Fibroblast of pulmonary artery (primary cell): ENCODE results near the gene UBL3.

ENCODE experiments used
- DNase-seq: peaks from one replicate; pipeline ENCODE4 v3.0.0-alpha.2; 2010; ENCODE audit warnings: low read depth
- H3K4me3 ChIP-seq: replicated peaks from 2 replicates; pipeline ENCODE4 v1.5.1; 2011; ENCODE audit warnings: low read depth, mild to moderate bottlenecking, control low read depth, low read length, moderate library complexity
- CTCF ChIP-seq: IDR thresholded peaks from 2 replicates; pipeline ENCODE4 v1.5.1; 2011; ENCODE audit warnings: mild to moderate bottlenecking, control low read depth, low read length, inconsistent platforms; ENCODE audit errors: missing control alignments

The UBL3 gene

GRCh38 chr13:29722415-29722814 lies 128.0 kb downstream of the UBL3 start:
- H3K4me3 ChIP-seq = no peak overlapping the region
- TF ChIP-seq CTCF = no peak
- no peak for DNase-seq

GRCh38 chr13:29721766-29722165 lies 128.7 kb downstream of the UBL3 start:
- DNase-seq = no peak
- no peak overlapping the region for H3K4me3 ChIP-seq
- TF ChIP-seq CTCF = no peak

DNA sequence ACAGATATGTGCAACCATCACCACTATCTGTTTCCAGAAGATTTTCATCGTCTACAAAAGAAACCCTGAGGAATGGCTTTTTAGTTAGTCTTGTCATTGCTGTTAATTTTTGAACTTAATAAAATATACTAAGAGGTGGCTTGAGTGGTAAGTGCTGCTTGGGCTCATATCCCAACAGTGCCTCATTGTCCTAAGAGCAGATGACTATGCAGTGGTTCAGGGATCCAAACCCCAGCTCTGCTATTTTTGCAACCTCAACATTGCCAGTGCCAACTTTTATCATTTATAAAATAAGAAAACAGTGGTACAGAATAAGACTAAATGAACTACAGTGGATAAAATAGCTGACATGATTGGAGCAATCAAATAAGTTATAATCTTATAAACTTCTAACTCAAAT lies 131.7 kb downstream of the UBL3 start:
- H3K4me3 ChIP-seq = no peak overlapping the region
- no peak for TF ChIP-seq CTCF
- DNase-seq = no peak

DNA sequence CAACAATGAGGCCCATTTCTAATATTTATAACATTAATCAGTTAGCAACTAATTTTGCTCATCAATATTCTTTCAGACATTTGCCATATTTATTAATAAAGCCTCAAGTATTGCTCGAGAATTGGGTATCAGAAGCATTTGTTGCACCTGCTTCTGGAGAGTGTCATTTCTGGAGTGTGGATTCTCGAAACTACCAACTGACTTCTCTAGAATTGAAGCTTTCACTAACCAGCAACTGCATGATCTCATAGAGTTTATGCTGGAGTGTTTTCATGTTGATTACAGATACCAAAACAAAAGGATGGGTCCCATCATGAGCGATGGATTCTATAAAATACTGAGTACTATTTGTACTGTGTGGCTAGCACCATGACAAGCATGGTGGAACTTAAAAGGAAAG lies 133.9 kb downstream of the UBL3 start:
- no peak for TF ChIP-seq CTCF
- DNase-seq = no peak
- no peak overlapping the region for H3K4me3 ChIP-seq
